Cerebellar cortex (tissue), 1 donor: Measurements from ENCODE around the gene UBE3C.
A peak's percentile ranks its signal among the peaks of the same experiment; 100 is the strongest.
"Not testable (repeated sequence)": the region's sequence is repeated elsewhere in the genome, so short reads cannot be mapped to it uniquely, and the experiment has no call there.

Experiments used
- DNase-seq: peaks from one replicate; pipeline ENCODE4 v3.0.0-alpha.2; 2015; ENCODE audit warnings: low spot score

UBE3C gene

DNA sequence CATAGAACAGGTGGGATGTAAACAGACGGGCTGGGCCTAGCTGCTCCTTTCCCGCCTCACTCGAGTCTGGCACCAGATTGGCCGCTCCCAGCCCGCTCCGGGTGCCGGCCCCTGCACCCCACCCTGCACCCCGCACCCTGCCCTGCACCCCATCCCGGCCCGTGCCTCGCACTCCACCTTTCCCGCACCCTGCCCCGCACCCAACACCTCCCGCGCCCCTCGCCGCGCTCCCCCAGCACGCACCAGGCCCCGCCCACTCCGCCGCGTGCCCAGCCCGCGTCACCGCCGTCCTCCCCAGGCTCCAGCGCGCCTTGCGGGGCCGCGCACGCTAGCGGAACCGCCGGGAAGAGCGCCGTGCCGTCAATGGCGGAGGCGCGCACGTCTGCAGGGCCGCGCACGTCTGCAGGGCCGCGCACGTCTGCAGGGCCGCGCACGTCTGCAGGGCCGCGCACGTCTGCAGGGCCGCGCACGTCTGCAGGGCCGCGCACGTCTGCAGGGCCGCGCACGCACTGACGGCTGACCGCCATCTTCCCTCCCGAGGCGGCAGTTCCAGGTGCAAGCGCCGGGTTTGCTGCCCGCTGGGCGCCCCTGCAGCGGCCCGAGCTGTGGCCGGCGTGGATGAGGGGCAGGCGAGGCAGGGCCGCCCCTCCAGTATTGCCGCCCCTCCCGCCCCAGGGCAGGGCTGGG is at the start of gene UBE3C:
UBE3C (plus strand) TSS at position 503 of the 687 bp plus-strand sequence. CDS start 347 bp downstream, outside the sequence.
- DNase-seq = peak; percentile 81

DNA sequence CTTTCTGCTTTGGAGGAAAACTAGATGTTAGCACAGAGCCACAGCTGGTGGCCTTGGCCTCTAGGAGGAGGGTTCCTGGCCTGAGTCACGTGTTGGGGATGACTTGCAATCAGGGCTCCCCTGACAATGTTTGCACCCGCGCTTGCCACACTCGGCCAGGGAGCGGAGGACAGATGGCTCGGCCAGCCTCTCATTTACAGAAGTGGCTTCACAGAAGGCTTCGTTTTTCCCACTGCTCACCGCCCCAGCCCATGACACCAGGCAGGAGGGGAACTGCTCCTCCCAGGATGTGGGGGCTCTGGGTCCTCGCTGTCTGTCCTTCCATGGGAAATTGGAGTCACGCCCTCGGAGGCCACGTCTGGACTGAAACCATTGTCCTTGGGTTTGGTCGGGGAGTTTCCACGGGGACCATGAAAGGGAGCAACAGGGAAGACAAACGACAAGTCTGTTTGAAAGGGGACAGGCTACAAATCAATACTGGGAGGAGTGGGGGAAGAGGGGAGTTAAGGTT is 49.6 kb upstream of the UBE3C start:
- no peak for DNase-seq

DNA sequence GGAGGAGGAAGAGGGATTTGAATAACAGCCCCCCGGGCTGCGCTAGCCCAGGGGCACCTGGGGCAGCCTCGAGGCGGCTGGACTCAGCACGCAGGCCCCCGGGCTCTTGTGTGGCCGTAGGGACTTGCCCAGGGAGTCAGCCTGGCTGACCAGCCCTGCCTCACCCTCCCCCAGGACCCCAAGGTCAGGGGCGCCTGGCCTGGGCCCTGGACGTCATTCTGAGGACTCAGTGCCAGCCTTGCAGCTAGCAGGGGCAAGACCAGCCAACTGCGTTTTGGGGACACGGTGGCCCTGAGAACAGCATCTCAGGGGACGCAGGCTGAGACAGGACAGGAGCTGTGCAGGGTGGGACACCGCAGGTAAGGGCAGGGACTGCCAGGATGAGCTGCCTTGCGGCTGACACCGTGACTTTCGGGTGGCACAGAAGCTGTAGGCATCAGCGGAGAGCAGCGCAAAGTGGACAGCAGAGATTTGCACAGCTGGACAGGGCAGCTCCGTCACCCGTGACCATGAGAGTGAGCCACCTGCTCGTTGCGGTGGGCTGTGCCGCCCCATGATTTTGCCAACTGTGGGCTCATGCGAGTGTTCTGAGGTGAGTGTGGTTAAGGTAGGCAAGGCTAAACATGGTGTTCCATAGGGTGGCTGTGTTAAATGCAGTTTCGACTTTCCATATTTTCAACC is 48.1 kb upstream of the UBE3C start:
- DNase-seq = no peak

DNA sequence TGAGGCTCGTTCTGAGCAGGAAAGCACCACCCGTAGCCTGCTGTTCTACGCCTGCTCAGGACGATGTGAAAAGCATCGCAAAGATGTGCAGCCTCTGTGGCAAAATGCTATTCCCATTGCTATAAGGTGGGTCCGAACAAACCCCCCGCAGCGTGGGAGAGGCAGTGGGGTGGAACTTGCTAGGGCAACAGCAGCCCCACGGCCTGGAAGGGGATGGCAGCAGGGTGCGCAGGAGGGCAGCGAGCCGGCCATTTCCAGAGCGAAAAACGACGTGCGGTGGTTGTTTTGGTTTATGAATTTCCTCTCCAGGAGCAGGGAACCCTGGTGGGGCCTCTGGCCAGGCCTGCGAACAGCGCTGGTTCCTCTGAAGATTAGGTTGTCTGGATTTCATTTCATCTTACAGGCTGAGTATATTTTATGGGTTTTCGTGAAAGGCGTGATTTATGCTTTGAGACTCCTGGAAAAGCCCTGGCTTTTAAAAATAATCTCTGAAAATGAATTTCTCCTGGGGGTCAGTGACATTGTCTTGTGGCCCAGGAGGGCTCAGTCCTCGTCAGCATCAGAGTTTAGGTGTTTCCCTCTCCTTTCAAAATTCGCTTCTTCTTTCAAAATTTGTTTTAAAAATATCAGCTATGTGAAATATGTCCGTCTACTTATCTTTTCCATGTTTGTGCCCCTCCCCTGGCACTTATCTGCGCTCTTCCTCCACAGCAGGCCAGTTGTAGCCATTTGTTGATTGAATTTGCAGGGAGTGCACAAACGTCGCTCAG is 42.3 kb upstream of the UBE3C start:
- no peak for DNase-seq

DNA sequence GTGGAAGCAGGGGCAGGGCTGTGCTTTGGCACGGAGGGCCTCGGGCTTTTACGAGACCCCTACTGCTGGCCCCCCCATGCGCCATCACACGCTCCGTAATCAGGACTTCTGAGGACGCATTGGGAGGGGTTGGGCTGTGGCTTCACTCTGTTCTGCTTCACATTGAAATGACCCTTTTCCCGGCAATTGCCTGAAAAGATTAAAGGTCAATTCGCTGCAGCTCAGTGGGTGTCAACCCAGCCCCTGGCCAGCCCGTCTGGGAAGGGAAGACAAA is 41.7 kb upstream of the UBE3C start:
- no peak for DNase-seq

DNA sequence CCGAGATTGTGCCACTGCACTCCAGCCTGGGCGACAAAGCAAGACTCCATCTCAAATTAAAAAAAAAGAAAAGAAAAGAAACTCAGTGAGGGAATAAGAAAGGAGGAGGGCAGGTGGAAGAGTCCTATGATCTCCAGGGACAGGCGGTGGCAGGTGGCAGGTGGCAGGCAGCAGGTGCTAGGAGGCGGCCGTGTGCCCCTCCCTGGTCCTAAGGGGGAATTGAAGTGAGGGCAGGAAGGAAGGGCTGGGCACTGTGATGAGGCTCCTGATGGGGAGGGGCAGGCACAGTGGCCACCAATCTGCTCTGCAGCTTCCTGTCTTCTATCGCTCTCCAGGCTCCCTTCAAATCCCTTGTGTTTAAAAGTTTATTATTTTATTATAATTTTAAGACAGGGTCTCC is 41.2 kb upstream of the UBE3C start:
- DNase-seq = no peak

DNA sequence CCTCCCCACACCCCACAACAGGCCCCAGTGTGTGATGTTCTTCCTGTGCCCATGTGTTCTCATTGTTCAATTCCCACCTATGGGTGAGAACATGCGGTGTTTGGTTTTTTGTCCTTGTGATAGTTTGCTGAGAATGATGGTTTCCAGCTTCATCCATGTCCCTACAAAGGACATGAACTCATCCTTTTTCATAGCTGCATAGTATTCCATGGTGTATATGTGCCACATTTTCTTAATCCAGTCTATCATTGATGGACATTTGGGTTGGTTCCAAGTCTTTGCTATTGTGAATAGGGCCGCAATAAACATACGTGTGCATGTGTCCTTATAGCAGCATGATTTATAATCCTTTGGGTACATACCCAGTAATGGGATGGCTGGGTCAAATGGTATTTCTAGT is 38.7 kb upstream of the UBE3C start:
- DNase-seq = not testable (repeated sequence)

DNA sequence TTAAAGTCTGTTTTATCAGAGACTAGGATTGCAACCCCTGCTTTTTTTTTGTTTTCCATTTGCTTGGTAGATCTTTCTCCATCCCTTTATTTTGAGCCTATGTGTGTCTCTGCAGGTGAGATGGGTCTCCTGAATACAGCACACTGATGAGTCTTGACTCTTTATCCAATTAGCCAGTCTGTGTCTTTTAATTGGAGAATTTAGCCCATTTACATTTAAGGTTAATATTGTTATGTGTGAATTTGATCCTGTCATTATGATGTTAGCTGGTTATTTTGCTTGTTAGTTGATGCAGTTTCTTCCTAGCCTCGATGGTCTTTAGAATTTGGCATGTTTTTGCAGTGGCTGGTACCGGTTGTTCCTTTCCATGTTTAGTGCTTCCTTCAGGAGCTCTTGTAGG is 35.1 kb upstream of the UBE3C start:
- not testable (repeated sequence) for DNase-seq

DNA sequence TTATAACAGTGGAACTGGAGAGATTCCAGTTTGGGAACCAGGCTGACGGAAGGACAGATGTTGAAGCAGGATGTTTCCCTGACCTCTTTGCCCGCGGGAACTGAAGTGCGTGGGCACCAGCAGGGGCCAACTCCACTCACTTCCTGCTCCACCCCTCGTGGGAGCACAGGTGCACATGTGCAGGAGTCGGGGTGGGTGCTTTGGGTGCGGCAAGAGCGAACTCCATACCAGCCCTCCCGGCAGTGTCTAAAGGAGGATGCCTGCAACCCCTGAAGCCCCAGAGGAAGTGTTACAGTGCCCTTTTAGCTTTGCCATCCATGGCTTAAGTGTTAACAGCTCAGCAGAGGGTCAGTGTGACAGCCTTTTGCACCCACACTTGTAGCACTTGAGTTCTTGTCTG is 27.4 kb upstream of the UBE3C start:
- no peak for DNase-seq

DNA sequence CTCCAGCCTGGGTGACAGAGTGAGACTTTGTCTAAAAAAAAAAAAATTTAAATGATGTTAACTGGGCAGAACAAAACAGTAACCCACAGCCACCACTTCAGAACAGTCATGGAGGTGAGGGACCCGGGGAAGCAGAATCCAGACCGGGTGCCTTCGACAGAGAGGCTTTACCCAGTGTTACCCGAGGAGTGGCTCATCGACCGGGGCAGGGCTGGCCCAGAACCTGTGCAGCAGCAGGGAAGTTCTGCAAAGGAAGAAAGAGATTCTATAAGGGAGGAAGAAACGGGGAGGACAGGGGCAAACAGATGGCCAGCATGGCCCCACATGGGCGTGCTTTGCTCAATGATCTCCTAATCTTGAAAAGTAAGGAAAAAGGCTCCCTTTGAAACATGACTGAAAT is 26.0 kb upstream of the UBE3C start:
- no peak for DNase-seq

DNA sequence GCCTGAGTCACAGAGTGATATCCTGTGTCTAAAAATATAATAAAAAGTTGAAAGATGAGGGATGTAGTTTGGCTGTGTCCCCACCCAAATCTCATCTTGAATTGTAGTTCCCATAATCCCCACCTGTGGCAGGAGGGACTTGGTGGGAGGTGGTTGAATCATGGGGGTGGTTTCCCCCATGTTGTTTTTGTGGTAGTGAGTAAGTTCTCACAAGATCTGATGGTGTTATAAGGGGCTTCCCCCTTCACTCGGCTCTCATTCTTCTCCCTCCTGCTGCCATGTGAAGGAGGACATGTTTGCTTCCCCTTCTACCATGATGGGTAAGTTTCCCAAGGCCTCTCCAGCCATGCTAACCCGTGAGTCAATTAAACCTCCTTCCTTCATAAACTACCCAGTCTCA is 25.1 kb upstream of the UBE3C start:
- no peak for DNase-seq

DNA sequence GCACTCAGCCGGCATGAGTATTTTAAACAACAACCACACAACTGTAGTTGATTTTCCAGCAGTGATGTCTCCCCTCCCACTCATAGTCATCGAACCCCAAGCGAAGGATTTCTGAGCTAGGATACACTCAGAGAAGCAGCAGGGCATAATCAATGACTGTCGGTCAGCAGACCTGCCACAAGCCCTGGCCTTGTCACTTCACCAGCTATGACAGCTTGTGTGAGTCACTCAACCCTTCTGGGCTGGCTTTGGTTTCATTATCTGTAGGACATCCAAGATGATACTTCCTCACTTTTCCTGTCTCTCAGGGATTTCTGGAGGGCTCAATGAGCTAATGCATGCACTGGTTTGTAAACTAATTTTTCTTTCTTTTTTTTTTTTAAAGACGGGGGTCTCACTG is 22.0 kb upstream of the UBE3C start:
- no peak for DNase-seq

DNA sequence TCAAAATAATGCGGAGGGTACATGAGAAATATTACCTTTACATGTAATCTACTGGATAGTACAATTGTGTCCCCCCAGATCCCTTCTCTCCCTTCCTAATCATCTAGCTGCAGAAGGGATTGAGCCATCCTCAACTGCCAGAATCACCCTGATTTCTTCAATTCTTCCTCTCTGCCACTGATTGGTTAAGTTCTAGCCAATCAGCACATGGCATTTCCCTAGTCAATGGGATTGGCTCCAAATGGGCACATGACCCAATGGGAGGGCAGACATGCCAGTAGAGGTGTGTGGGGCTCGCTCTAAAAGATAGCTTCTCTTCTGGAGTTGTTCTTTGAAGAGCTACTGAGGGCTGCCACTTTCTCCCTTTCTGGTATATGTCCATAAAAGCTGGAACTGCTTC is 20.9 kb upstream of the UBE3C start:
- no peak for DNase-seq

DNA sequence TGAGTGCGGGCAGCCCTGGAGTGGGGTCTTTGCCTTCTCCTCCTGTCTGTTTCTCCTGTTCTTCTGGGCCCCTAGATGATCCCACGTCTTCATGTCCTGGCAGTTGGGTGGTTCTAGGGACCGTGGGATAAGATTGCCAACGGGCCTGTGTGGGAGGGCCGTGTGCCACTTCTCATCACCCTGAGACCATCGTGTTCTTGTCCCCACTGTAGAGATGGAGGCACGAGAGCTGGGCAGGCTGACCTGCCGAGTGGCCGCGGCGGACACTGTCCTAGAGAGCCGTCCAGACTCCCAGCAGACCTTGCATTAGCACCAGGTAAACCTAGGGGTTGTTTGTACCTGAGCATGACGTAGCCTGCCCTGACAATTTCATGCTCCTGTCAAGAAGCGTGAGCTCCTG is 18.5 kb upstream of the UBE3C start:
- no peak for DNase-seq

DNA sequence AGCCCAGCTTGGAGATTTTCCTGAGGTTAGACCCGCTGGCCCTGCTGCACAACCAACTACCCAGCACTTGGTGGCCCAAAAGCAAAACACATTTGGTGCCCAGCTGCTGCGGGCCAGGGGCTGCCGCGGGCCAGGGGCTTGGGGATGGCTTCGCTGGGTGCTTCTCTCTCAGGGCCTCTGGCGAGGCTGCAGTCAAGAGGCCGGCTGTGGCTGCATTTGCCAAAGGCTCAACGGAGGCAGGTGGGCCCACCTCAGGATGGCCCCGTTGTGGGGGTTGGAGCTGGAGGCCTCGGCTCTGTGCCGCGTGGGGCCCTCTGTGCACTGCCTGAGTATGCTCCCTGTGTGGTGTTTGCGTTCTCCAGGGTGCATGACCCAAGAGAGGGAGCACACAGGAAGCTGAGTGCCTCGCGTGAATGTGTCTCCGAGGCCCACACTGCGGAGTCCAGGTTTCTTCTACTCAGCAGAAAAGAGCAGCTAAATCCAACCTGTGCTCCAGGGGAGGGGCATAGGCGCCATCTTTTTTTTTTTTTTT is 17.5 kb upstream of the UBE3C start:
- DNase-seq = no peak

DNA sequence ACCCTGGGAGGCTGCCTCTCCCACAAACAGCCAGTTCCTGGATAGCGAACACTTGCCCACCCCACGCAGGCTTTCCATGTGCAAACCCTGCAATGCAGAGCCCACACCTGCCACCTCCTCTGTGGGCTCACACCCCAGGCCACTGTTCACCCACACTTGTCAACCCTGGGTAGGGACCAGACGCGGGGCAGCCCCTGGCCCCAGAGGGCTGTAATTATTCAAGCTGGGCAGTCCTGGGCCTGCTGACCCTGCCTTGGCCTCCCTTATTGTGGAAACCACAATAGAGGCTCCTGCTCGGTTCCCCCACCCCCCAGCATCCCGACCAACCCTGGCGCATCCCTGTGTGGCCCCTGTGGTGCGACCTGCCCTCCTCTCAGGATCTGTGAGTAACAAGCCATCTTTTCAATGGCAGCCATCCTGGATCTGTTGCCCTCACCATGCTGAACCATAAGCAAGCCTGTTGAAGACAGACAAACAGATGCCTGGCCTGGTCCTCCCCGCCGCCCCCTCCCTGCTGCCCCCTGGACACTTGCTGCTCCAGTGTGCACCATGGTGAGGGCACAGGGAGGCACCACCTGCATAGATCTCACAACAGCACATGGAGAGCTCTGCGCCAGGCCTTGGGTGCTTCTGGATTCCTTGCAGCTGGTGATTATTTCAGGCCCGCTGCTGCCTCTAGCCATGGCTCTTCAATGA is 15.8 kb upstream of the UBE3C start:
- DNase-seq = no peak

DNA sequence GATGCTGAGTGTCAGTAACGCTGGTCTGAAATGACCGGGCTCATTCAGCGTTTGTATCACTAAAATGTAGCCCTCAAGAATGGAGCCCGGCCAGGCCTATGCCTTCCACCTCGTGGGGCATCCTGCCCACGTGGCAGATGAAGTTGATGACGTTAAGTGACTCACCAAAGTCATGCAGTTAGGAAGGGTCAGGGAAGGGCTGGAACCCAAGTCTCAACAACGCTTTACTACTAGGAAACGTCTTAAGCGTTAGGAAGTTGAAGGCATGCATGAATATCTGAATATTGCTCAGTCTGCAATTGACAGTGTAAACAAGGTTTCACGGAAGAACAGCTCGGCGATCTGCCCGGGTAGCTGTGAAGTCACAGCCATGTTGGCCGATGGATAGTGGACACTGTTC is 14.0 kb upstream of the UBE3C start:
- DNase-seq = no peak

DNA sequence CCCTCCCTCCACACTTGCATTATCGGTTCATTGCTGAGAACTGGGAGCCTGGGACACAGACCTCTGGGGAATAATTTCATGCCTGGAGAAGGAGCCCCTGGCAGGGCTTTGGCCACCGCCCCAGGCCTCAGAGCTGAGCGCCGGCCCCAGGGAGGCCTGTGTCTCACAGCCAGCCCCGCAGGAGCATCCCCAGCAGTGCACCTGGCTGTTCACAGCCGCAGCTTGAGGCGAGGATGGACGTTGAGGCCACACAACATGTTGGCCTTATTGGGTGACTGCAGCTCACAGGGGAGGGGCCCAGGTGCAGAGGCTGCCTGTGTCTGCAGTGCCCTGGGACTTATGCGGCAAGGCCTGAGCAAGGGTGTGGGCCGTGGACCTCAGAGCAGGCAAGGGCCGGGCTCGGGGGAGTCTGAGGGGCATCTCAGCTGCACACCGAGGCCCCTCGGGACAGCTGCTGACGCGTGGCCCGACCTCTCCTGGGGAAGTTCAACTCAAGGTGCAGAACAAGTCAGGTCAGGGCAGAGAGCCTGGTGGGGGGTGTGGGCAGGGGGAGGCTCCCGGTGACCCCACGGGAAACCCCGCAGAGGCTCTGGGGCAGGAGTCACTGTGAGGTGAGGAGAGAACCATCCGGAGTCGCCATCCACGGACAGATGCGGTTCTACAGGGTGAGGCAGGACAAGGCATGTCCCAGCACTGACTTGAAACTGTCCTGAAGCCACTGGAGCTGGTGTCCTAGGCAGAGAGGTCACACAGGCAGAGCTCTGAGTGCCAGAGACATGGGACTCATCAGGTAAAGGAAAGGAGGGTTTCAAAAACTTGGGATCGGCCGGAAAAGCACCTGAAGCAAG is 13.1 kb upstream of the UBE3C start:
- DNase-seq = no peak

DNA sequence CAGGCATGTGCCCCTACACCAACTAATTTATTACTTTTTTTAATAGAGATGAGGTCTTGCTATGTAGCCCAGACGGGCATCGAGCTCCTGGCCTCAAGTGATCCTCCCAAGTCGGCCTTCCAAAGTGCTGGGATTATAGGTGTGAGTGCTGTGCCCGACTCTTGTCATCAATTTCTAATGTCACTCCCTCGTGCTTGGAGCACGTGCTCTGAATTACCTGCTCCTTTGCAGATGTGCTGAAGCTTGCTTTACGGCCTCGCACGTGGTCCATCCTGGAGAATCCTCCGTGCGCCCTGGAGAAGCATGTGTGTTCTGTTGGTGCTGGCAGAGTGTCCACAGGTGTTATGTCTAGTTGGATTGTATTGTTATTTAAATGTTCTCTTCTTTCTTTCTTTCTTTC is 11.8 kb upstream of the UBE3C start:
- DNase-seq = no peak

DNA sequence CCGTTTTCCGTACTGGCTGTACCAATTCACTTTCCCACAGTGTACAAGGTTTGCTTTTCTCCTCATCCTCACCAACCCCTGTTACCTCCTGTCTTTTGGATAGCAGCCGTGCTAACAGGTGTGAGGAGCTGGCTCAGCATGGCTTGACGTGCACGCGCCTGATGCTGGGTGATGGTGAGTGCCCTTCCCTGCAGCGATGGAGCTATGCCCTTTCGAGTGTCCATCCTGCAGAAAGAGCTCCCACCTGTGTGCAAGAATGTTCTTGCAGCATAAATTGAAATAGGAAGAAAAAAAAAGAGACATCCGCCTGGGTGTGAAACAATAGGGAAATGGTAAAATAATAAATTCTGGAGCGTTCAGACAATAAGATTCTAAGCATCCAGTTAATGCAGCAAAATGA is 9.5 kb upstream of the UBE3C start:
- no peak for DNase-seq

DNA sequence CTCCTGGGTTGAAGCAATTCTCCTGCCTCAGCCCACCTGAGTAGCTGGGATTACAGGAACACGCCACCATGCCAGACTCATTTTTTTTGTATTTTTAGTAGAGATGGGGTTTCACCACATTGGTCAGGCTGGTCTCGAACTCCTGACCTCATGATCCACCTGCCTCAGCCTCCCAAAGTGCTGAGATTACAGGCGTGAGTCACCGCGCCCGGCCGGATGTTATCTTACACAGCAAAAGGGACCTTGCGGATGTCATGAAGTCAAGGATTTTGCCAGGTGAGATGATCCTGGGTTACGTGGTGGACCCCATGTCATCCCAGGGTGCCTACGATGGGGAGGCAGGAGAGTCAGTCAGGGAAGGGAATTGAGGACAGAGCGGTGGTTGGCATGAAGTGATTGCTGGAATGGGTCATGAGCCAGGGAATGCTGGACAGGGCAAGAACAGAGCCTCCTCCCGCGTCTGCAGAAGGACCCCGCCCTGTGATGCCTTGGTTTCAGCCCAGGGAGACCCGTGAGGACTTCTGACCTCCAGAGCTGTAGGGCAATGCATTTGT is 8.7 kb upstream of the UBE3C start:
- DNase-seq = no peak
